HCT116 (cell line): ENCODE measurements around the gene VPS26B.

Source experiments
- ATF3 ChIP-seq: IDR thresholded peaks from 2 replicates; pipeline ENCODE4 v1.6.1; 2012
- EZH2 ChIP-seq: fragments of 200-600 bp; sonication (generic); IDR thresholded peaks from 2 replicates; pipeline ENCODE4 v1.6.1; 2017; ENCODE audit warnings: antibody characterized with exemption, mixed run types
- FOSL1 ChIP-seq: IDR thresholded peaks from 2 replicates; pipeline ENCODE4 v1.6.1; 2012; ENCODE audit warnings: low read depth
- POLR2A ChIP-seq: IDR thresholded peaks from 2 replicates; pipeline ENCODE4 v1.7.0; 2011; ENCODE audit warnings: borderline replicate concordance; ENCODE audit not compliant: insufficient read depth, insufficient read length; ENCODE audit errors: extremely low read depth
- SIN3A ChIP-seq: IDR thresholded peaks from 2 replicates; pipeline ENCODE4 v1.6.1; 2012; ENCODE audit warnings: low read depth
- SP1 ChIP-seq: IDR thresholded peaks from 2 replicates; pipeline ENCODE4 v1.6.1; 2012; ENCODE audit warnings: low read depth
- SRF ChIP-seq: IDR thresholded peaks from 2 replicates; pipeline ENCODE4 v1.6.1; 2012; ENCODE audit warnings: low read depth
- YY1 ChIP-seq: IDR thresholded peaks from 2 replicates; pipeline ENCODE4 v1.6.1; 2011; ENCODE audit warnings: low read length, low read depth, moderate library complexity, mild to moderate bottlenecking; ENCODE audit not compliant: insufficient replicate concordance; ENCODE audit errors: extremely low read depth
- ZBTB33 ChIP-seq: IDR thresholded peaks from 2 replicates; pipeline ENCODE4 v1.6.1; 2011; ENCODE audit warnings: mild to moderate bottlenecking, low read length, moderate library complexity; ENCODE audit not compliant: insufficient replicate concordance; ENCODE audit errors: extremely low read depth
- TF ChIP-seq, protein P1 (sequence below), 3 experiments: fragments of 200-600 bp in 1 of 3; sonication (generic) in 1 of 3; IDR thresholded peaks in 2 of 3; conservative IDR thresholded peaks in 1 of 3; 2 replicates each; pipeline ENCODE4 v1.5.1; 2012 to 2017; ENCODE audit warnings: low read depth in 2 of 3, low read length in 2 of 3, antibody characterized with exemption in 1 of 3, borderline replicate concordance in 1 of 3, control low read depth in 1 of 3, mild to moderate bottlenecking in 1 of 3, mixed read lengths in 1 of 3, mixed run types in 1 of 3, moderate library complexity in 1 of 3; ENCODE audit not compliant: insufficient read depth in 1 of 3
- TF ChIP-seq, protein P2 (sequence below): IDR thresholded peaks from 2 replicates; pipeline ENCODE4 v1.6.1; 2012

DNA sequence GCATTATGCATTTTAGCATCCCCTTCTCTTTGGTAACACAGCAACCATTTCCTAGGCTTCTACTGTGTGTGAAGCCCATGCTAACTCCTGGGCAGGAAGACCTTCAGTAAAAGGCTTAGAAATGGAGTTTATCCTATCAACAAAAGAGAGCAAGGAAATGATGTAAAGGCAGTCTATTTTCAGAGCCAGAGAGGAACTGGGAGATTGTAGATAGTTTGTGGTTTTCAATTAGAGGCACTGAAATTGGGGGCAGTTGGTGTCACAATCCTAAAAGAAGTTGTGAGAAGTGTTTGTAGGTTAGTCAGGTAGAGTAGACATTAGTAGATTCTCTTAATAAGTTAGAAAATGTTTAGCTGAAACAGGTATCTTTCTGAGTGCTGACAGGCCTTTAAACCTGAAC is 36.0 kb downstream of the VPS26B start:
- TF ChIP-seq, protein P1, sequence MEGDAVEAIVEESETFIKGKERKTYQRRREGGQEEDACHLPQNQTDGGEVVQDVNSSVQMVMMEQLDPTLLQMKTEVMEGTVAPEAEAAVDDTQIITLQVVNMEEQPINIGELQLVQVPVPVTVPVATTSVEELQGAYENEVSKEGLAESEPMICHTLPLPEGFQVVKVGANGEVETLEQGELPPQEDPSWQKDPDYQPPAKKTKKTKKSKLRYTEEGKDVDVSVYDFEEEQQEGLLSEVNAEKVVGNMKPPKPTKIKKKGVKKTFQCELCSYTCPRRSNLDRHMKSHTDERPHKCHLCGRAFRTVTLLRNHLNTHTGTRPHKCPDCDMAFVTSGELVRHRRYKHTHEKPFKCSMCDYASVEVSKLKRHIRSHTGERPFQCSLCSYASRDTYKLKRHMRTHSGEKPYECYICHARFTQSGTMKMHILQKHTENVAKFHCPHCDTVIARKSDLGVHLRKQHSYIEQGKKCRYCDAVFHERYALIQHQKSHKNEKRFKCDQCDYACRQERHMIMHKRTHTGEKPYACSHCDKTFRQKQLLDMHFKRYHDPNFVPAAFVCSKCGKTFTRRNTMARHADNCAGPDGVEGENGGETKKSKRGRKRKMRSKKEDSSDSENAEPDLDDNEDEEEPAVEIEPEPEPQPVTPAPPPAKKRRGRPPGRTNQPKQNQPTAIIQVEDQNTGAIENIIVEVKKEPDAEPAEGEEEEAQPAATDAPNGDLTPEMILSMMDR (IDR thresholded peaks at IDR 0.05 in 2 of 3, conservative IDR thresholded peaks at IDR 0.05 in 1 of 3; ENCODE audit: borderline replicate concordance in 1 of 3, insufficient read depth in 1 of 3, low read depth in 2 of 3, low read length in 2 of 3): no peak
- TF ChIP-seq SP1 (no peak), POLR2A (no peak), ZBTB33 (no peak), FOSL1 (no peak), ATF3 (no peak), YY1 (no peak), SIN3A (no peak), SRF (no peak), EZH2 (no peak)
- TF ChIP-seq, protein P2, sequence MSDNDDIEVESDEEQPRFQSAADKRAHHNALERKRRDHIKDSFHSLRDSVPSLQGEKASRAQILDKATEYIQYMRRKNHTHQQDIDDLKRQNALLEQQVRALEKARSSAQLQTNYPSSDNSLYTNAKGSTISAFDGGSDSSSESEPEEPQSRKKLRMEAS: no peak
